OCI-LY1 (cell line): ENCODE data around the gene GOLIM4.

Source experiments
- CTCF ChIP-seq: fragments of 200-600 bp; sonication (generic), shearing (Covaris generic); IDR thresholded peaks from 2 replicates; pipeline ENCODE4 v1.5.1; 2017; ENCODE audit warnings: mild to moderate bottlenecking, antibody characterized with exemption, low read length, moderate library complexity, mixed read lengths
- EZH2 ChIP-seq: fragments of 200-600 bp; sonication (generic), shearing (Covaris generic); IDR thresholded peaks from 2 replicates; pipeline ENCODE4 v1.8.0; 2017; ENCODE audit warnings: borderline replicate concordance, mixed run types, mild to moderate bottlenecking, antibody characterized with exemption, low read length, moderate library complexity, mixed read lengths

GRCh38 chr3:168052515-168052914 lies 43.2 kb downstream of the GOLIM4 start:
- TF ChIP-seq CTCF (no peak), EZH2 (no peak)
